Thoracic aorta (tissue), 2 donors: ENCODE results near the gene KCNAB1. TPM values are rescaled to one million over a fixed set of nuclear protein-coding genes. Genes with fewer than 3 reads are reported as not detected.

Experiments used
- ATAC-seq: fragments of 150-250 bp; one replicate; pipeline ENCODE4 v1.8.0; 2017; ENCODE audit warnings: low read depth; ENCODE audit not compliant: insufficient number of reproducible peaks, low FRiP score
- DNase-seq: peaks from one replicate; pipeline ENCODE4 v3.0.0-alpha.2; 2020; ENCODE audit warnings: low spot score
- H3K27ac ChIP-seq, 2 donors: fragments of 200-600 bp; sonication (generic); 1 replicate in 1 of 2; 2 replicates in 1 of 2; pipeline ENCODE4 v1.5.1; 2016; ENCODE audit warnings: mild to moderate bottlenecking in 2 of 2, moderate library complexity in 2 of 2
- H3K27me3 ChIP-seq: fragments of 200-600 bp; sonication (generic); replicated peaks from 2 replicates; pipeline ENCODE4 v1.6.0; 2016; ENCODE audit warnings: mild to moderate bottlenecking; ENCODE audit not compliant: insufficient read depth
- H3K36me3 ChIP-seq: fragments of 200-600 bp; sonication (generic); one replicate; pipeline ENCODE4 v1.5.1; 2016
- H3K4me1 ChIP-seq, 2 donors: fragments of 200-600 bp; sonication (generic); 1 replicate in 1 of 2; 2 replicates in 1 of 2; pipeline versions ENCODE4 v1.5.1 to v1.6.0; 2016; ENCODE audit warnings: low read depth in 2 of 2, mild to moderate bottlenecking in 1 of 2; ENCODE audit not compliant: control insufficient read depth in 1 of 2
- H3K4me3 ChIP-seq: fragments of 200-600 bp; sonication (generic); 2 replicates; pipeline ENCODE4 v1.5.1; 2016; ENCODE audit warnings: mild to moderate bottlenecking
- H3K9me3 ChIP-seq: fragments of 200-600 bp; sonication (generic); 2 replicates; pipeline ENCODE4 v1.5.1; 2016
- total RNA-seq, 2 donors: library from RNA; depleted of rRNA; stranded (reverse); fragments of >200 nt; gene quantifications; one replicate each; pipeline versions ENCODE4 v1.1.0 to v1.2.3, GENCODE V29; 2016
- TF ChIP-seq, protein P1 (sequence below): fragments of 200-600 bp; sonication (generic); IDR thresholded peaks from one replicate; pipeline ENCODE4 v1.5.1; 2019; ENCODE audit warnings: antibody characterized with exemption

Gene KCNAB1
- total RNA-seq, 2 donors from 2014 or later = 12.2 to 14.2 TPM

- Histone ChIP-seq H3K9me3 (no peaks in the 10 kb centered on the region), H3K36me3 (no peaks in the 10 kb centered on the region), H3K4me3 (no peak overlapping the region), H3K27me3 (no peaks in the 10 kb centered on the region), H3K27ac (peak overlapping the region in 1 of 2 donors; percentile 18), H3K4me1 (peaks cover 6 to 23% of the 10 kb centered on the region in 2 donors)
- TF ChIP-seq, protein P1, sequence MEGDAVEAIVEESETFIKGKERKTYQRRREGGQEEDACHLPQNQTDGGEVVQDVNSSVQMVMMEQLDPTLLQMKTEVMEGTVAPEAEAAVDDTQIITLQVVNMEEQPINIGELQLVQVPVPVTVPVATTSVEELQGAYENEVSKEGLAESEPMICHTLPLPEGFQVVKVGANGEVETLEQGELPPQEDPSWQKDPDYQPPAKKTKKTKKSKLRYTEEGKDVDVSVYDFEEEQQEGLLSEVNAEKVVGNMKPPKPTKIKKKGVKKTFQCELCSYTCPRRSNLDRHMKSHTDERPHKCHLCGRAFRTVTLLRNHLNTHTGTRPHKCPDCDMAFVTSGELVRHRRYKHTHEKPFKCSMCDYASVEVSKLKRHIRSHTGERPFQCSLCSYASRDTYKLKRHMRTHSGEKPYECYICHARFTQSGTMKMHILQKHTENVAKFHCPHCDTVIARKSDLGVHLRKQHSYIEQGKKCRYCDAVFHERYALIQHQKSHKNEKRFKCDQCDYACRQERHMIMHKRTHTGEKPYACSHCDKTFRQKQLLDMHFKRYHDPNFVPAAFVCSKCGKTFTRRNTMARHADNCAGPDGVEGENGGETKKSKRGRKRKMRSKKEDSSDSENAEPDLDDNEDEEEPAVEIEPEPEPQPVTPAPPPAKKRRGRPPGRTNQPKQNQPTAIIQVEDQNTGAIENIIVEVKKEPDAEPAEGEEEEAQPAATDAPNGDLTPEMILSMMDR = no peak
- no peak for ATAC-seq
- DNase-seq = no peak
Measured at GRCh38 chr3:156587760-156588069, 467.3 kb downstream of the KCNAB1 start.

Other genes with a start within 250 kb of the KCNAB1 start
- 10 to 100 TPM; 30.2 to 31.8 TPM for gene GMPS, start 249.9 kb upstream of the KCNAB1 start, total RNA-seq